HEK293 (cell line): ENCODE measurements around the gene C17orf58.

Source experiments
- BCL11A ChIP-seq: fragments of 450-650 bp; formaldehyde crosslinking; IDR thresholded peaks from 2 replicates; pipeline ENCODE4 v1.5.1; 2016; ENCODE audit warnings: low read depth, missing biosample characterization, missing genetic modification characterization
- EGR2 ChIP-seq: fragments of 450-650 bp; formaldehyde crosslinking; IDR thresholded peaks from 2 replicates; pipeline ENCODE4 v1.5.1; 2016; ENCODE audit warnings: low read depth, missing biosample characterization, missing genetic modification characterization
- GFI1B ChIP-seq: fragments of 450-650 bp; formaldehyde crosslinking; IDR thresholded peaks from 2 replicates; pipeline ENCODE4 v1.5.1; 2016; ENCODE audit warnings: missing biosample characterization, missing genetic modification characterization
- GLIS1 ChIP-seq: fragments of 450-650 bp; formaldehyde crosslinking; IDR thresholded peaks from 2 replicates; pipeline ENCODE4 v1.5.1; 2016; ENCODE audit warnings: missing biosample characterization, missing genetic modification characterization
- MEIS1 ChIP-seq: sonication (generic); formaldehyde crosslinking; IDR thresholded peaks from 2 replicates; pipeline ENCODE4 v1.8.1; 2022; ENCODE audit warnings: missing genetic modification reagents, mild to moderate bottlenecking, borderline replicate concordance
- SCRT2 ChIP-seq: fragments of 450-650 bp; formaldehyde crosslinking; IDR thresholded peaks from 2 replicates; pipeline ENCODE4 v1.5.1; 2016; ENCODE audit warnings: missing biosample characterization, missing genetic modification characterization
- SETDB1 ChIP-seq: IDR thresholded peaks from one replicate; pipeline ENCODE4 v1.6.1; 2017; ENCODE audit warnings: mild to moderate bottlenecking, low read length, moderate library complexity, mixed read lengths; ENCODE audit not compliant: insufficient read length
- TRIM28 ChIP-seq: IDR thresholded peaks from 2 replicates; pipeline ENCODE4 v1.6.1; 2011; ENCODE audit warnings: low read length, control low read depth, borderline replicate concordance
- ZBTB21 ChIP-seq: fragments of 450-650 bp; formaldehyde crosslinking; IDR thresholded peaks from 2 replicates; pipeline ENCODE4 v1.5.1; 2017; ENCODE audit warnings: missing biosample characterization, missing genetic modification characterization
- ZEB2 ChIP-seq: fragments of 450-650 bp; formaldehyde crosslinking; IDR thresholded peaks from 2 replicates; pipeline ENCODE4 v1.5.1; 2016; ENCODE audit warnings: missing biosample characterization, missing genetic modification characterization
- ZNF138 ChIP-seq: fragments of 450-650 bp; formaldehyde crosslinking; IDR thresholded peaks from 2 replicates; pipeline ENCODE4 v1.5.1; 2016; ENCODE audit warnings: missing biosample characterization, missing genetic modification characterization, borderline replicate concordance
- ZNF155 ChIP-seq: fragments of 450-650 bp; formaldehyde crosslinking; IDR thresholded peaks from 2 replicates; pipeline ENCODE4 v1.5.1; 2016; ENCODE audit warnings: missing biosample characterization, missing genetic modification characterization
- ZNF157 ChIP-seq: fragments of 450-650 bp; formaldehyde crosslinking; IDR thresholded peaks from 2 replicates; pipeline ENCODE4 v1.5.1; 2016; ENCODE audit warnings: missing biosample characterization, missing genetic modification characterization
- ZNF221 ChIP-seq: fragments of 450-650 bp; formaldehyde crosslinking; IDR thresholded peaks from 2 replicates; pipeline ENCODE4 v1.5.1; 2017; ENCODE audit warnings: missing biosample characterization, missing genetic modification characterization, borderline replicate concordance
- ZNF292 ChIP-seq: fragments of 450-650 bp; formaldehyde crosslinking; IDR thresholded peaks from 2 replicates; pipeline ENCODE4 v1.5.1; 2016; ENCODE audit warnings: low read depth, missing biosample characterization, missing genetic modification characterization, borderline replicate concordance
- ZNF335 ChIP-seq: fragments of 450-650 bp; formaldehyde crosslinking; conservative IDR thresholded peaks from 2 replicates; pipeline ENCODE4 v1.5.1; 2016; ENCODE audit warnings: missing biosample characterization, missing genetic modification characterization
- ZNF37A ChIP-seq: fragments of 450-650 bp; IDR thresholded peaks from 2 replicates; pipeline ENCODE4 v1.5.1; 2018; ENCODE audit warnings: missing biosample characterization, missing genetic modification characterization
- ZNF521 ChIP-seq: fragments of 450-650 bp; formaldehyde crosslinking; IDR thresholded peaks from 2 replicates; pipeline ENCODE4 v1.5.1; 2017; ENCODE audit warnings: missing biosample characterization, mild to moderate bottlenecking, missing genetic modification characterization
- ZNF596 ChIP-seq: fragments of 450-650 bp; IDR thresholded peaks from 2 replicates; pipeline ENCODE4 v1.5.0; 2018; ENCODE audit warnings: missing biosample characterization, mild to moderate bottlenecking, missing genetic modification characterization, moderate library complexity
- ZNF600 ChIP-seq: fragments of 450-650 bp; formaldehyde crosslinking; IDR thresholded peaks from 2 replicates; pipeline ENCODE4 v1.5.1; 2016; ENCODE audit warnings: missing biosample characterization, missing genetic modification characterization
- ZNF623 ChIP-seq: fragments of 450-650 bp; formaldehyde crosslinking; IDR thresholded peaks from 2 replicates; pipeline ENCODE4 v1.5.1; 2016; ENCODE audit warnings: missing biosample characterization, missing genetic modification characterization
- ZNF629 ChIP-seq: fragments of 450-650 bp; formaldehyde crosslinking; IDR thresholded peaks from 2 replicates; pipeline ENCODE4 v1.5.1; 2017; ENCODE audit warnings: missing biosample characterization, missing genetic modification characterization
- ZNF658 ChIP-seq: fragments of 450-650 bp; formaldehyde crosslinking; IDR thresholded peaks from 2 replicates; pipeline ENCODE4; 2016; ENCODE audit warnings: missing biosample characterization, missing genetic modification characterization
- ZNF660 ChIP-seq: fragments of 450-650 bp; IDR thresholded peaks from 2 replicates; pipeline ENCODE4 v1.5.1; 2018; ENCODE audit warnings: missing biosample characterization, mild to moderate bottlenecking, missing genetic modification characterization
- ZNF777 ChIP-seq: fragments of 450-650 bp; formaldehyde crosslinking; IDR thresholded peaks from 2 replicates; pipeline ENCODE4 v1.5.1; 2017; ENCODE audit warnings: missing biosample characterization, missing genetic modification characterization, borderline replicate concordance
- ZSCAN16 ChIP-seq: fragments of 450-650 bp; formaldehyde crosslinking; IDR thresholded peaks from 2 replicates; pipeline ENCODE4 v1.5.1; 2016; ENCODE audit warnings: missing biosample characterization, missing genetic modification characterization
- ZSCAN30 ChIP-seq: fragments of 450-650 bp; IDR thresholded peaks from 2 replicates; pipeline ENCODE4 v1.5.1; 2018; ENCODE audit warnings: missing biosample characterization, mild to moderate bottlenecking, missing genetic modification characterization, moderate library complexity
- TF ChIP-seq, protein P1 (sequence below): fragments of 450-650 bp; IDR thresholded peaks from 2 replicates; pipeline ENCODE4 v1.5.1; 2018; ENCODE audit warnings: missing biosample characterization, missing genetic modification characterization
- TF ChIP-seq, protein P2 (sequence below): fragments of 450-650 bp; formaldehyde crosslinking; IDR thresholded peaks from 2 replicates; pipeline ENCODE4 v1.5.1; 2017; ENCODE audit warnings: missing biosample characterization, missing genetic modification characterization
- TF ChIP-seq, protein P3 (sequence below): fragments of 450-650 bp; formaldehyde crosslinking; IDR thresholded peaks from 2 replicates; pipeline ENCODE4 v1.5.1; 2017; ENCODE audit warnings: missing biosample characterization, missing genetic modification characterization
- TF ChIP-seq, protein P4 (sequence below): fragments of 450-650 bp; formaldehyde crosslinking; IDR thresholded peaks from 2 replicates; pipeline ENCODE4 v1.5.1; 2016; ENCODE audit warnings: missing biosample characterization, missing genetic modification characterization
- TF ChIP-seq, protein P5 (sequence below): fragments of 450-650 bp; formaldehyde crosslinking; IDR thresholded peaks from 2 replicates; pipeline ENCODE4 v1.5.1; 2016; ENCODE audit warnings: missing biosample characterization, missing genetic modification characterization
- TF ChIP-seq, protein P6 (sequence below): fragments of 450-650 bp; formaldehyde crosslinking; IDR thresholded peaks from 2 replicates; pipeline ENCODE4 v1.5.1; 2016; ENCODE audit warnings: missing biosample characterization, missing genetic modification characterization

Gene C17orf58

DNA sequence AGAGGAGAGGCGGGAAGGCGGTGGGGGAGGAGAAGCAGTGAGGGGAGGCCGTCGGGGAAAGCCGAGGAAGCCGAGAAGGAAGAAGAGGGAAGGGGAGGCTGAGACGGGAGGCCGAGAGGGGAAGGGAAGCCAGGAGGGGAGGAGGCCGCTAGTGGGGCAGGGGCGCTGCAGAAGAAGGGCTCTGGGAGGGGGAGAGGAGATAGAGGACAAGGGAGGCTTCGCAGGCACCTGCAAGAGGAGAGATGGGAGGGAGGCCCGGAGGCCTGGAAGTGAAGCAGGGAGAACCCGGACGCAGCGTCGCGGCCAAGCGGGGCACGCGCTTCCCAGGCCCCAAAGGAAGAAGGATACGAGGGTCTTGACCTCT is 2.3 kb downstream of the C17orf58 start (continued):
- TF ChIP-seq, protein P1, sequence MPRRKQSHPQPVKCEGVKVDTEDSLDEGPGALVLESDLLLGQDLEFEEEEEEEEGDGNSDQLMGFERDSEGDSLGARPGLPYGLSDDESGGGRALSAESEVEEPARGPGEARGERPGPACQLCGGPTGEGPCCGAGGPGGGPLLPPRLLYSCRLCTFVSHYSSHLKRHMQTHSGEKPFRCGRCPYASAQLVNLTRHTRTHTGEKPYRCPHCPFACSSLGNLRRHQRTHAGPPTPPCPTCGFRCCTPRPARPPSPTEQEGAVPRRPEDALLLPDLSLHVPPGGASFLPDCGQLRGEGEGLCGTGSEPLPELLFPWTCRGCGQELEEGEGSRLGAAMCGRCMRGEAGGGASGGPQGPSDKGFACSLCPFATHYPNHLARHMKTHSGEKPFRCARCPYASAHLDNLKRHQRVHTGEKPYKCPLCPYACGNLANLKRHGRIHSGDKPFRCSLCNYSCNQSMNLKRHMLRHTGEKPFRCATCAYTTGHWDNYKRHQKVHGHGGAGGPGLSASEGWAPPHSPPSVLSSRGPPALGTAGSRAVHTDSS: no peak
- TF ChIP-seq ZNF521 (tag by site-specific recombination) (no peak), ZNF660 (no peak), ZNF623 (tag by site-specific recombination) (0 out of 2 replicates have a peak, but pooled peaks have one; percentile 9), ZNF335 (tag by site-specific recombination) (peak; percentile 89), ZNF600 (tag by site-specific recombination) (peak; percentile 81), GLIS1 (peak; percentile 74), ZEB2 (tag by site-specific recombination) (peak; percentile 87), ZNF37A (tag by site-specific recombination) (no peak), ZNF777 (tag by site-specific recombination) (peak; percentile 99), ZNF157 (tag by site-specific recombination) (peak; percentile 49; the same call in 1 of the 2 replicates), ZNF138 (no peak), BCL11A (peak; percentile 96; the same call in 1 of the 2 replicates), SCRT2 (tag by site-specific recombination) (0 out of 2 replicates have a peak, but pooled peaks have one; percentile 24), ZNF221 (no peak), GFI1B (peak; percentile 44; the same call in 1 of the 2 replicates), ZNF292 (tag by site-specific recombination) (no peak), ZNF658 (tag by site-specific recombination) (no peak), SETDB1 (no peak), ZSCAN16 (tag by site-specific recombination) (0 out of 2 replicates have a peak, but pooled peaks have one; percentile 8), EGR2 (tag by site-specific recombination) (peak; percentile 37; the same call in 1 of the 2 replicates), TRIM28 (no peak), ZNF596 (tag by site-specific recombination) (no peak), ZSCAN30 (tag by site-specific recombination) (no peak), ZNF629 (tag by site-specific recombination) (peak; percentile 56; the same call in 1 of the 2 replicates), MEIS1 (no peak), ZBTB21 (peak; percentile 32; the same call in 1 of the 2 replicates), ZNF155 (tag by site-specific recombination) (no peak)
- TF ChIP-seq, protein P2, sequence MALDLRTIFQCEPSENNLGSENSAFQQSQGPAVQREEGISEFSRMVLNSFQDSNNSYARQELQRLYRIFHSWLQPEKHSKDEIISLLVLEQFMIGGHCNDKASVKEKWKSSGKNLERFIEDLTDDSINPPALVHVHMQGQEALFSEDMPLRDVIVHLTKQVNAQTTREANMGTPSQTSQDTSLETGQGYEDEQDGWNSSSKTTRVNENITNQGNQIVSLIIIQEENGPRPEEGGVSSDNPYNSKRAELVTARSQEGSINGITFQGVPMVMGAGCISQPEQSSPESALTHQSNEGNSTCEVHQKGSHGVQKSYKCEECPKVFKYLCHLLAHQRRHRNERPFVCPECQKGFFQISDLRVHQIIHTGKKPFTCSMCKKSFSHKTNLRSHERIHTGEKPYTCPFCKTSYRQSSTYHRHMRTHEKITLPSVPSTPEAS: peak; percentile 82
- TF ChIP-seq, protein P3, sequence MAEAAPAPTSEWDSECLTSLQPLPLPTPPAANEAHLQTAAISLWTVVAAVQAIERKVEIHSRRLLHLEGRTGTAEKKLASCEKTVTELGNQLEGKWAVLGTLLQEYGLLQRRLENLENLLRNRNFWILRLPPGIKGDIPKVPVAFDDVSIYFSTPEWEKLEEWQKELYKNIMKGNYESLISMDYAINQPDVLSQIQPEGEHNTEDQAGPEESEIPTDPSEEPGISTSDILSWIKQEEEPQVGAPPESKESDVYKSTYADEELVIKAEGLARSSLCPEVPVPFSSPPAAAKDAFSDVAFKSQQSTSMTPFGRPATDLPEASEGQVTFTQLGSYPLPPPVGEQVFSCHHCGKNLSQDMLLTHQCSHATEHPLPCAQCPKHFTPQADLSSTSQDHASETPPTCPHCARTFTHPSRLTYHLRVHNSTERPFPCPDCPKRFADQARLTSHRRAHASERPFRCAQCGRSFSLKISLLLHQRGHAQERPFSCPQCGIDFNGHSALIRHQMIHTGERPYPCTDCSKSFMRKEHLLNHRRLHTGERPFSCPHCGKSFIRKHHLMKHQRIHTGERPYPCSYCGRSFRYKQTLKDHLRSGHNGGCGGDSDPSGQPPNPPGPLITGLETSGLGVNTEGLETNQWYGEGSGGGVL (tag by site-specific recombination): peak; percentile 97
- TF ChIP-seq, protein P4, sequence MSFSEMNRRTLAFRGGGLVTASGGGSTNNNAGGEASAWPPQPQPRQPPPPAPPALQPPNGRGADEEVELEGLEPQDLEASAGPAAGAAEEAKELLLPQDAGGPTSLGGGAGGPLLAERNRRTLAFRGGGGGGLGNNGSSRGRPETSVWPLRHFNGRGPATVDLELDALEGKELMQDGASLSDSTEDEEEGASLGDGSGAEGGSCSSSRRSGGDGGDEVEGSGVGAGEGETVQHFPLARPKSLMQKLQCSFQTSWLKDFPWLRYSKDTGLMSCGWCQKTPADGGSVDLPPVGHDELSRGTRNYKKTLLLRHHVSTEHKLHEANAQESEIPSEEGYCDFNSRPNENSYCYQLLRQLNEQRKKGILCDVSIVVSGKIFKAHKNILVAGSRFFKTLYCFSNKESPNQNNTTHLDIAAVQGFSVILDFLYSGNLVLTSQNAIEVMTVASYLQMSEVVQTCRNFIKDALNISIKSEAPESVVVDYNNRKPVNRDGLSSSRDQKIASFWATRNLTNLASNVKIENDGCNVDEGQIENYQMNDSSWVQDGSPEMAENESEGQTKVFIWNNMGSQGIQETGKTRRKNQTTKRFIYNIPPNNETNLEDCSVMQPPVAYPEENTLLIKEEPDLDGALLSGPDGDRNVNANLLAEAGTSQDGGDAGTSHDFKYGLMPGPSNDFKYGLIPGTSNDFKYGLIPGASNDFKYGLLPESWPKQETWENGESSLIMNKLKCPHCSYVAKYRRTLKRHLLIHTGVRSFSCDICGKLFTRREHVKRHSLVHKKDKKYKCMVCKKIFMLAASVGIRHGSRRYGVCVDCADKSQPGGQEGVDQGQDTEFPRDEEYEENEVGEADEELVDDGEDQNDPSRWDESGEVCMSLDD (tag by site-specific recombination): peak; percentile 84; the same call in 1 of the 2 replicates
- TF ChIP-seq, protein P5, sequence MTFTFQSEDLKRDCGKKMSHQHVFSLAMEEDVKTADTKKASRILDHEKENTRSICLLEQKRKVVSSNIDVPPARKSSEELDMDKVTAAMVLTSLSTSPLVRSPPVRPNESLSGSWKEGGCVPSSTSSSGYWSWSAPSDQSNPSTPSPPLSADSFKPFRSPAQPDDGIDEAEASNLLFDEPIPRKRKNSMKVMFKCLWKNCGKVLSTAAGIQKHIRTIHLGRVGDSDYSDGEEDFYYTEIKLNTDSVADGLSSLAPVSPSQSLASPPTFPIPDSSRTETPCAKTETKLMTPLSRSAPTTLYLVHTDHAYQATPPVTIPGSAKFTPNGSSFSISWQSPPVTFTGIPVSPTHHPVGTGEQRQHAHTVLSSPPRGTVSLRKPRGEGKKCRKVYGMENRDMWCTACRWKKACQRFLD (tag by site-specific recombination): no peak
- TF ChIP-seq, protein P6, sequence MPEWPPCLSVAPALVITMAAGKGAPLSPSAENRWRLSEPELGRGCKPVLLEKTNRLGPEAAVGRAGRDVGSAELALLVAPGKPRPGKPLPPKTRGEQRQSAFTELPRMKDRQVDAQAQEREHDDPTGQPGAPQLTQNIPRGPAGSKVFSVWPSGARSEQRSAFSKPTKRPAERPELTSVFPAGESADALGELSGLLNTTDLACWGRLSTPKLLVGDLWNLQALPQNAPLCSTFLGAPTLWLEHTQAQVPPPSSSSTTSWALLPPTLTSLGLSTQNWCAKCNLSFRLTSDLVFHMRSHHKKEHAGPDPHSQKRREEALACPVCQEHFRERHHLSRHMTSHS: no peak
